Cardiac muscle cell (in vitro differentiated cells and primary cell): ENCODE measurements around the gene NUDCD2. TPM values are rescaled to one million over a fixed set of nuclear protein-coding genes. Genes with fewer than 3 reads are reported as not detected.
A peak's percentile ranks its signal among the peaks of the same experiment; 100 is the strongest.

Experiments
- DNase-seq, 2 donors: peaks; one replicate each; pipeline versions ENCODE4 v3.0.0 to v3.0.0-alpha.2; 2010 to 2017; ENCODE audit warnings: low read depth in 1 of 2, low spot score in 1 of 2
- H3K27ac ChIP-seq: fragments of 200-600 bp; sonication (generic); 2 replicates; pipeline ENCODE4 v1.5.1; 2016
- H3K27me3 ChIP-seq: fragments of 200-600 bp; sonication (generic); 2 replicates; pipeline ENCODE4 v1.6.0; 2016; ENCODE audit warnings: control low read depth
- H3K36me3 ChIP-seq: fragments of 200-600 bp; sonication (generic); 2 replicates; pipeline ENCODE4 v1.5.1; 2016; ENCODE audit warnings: control low read depth
- H3K4me1 ChIP-seq: fragments of 200-600 bp; sonication (generic); 2 replicates; pipeline ENCODE4 v1.8.1; 2017; ENCODE audit warnings: low read depth, mild to moderate bottlenecking, mixed run types
- H3K4me3 ChIP-seq: fragments of 200-600 bp; sonication (generic); 2 replicates; pipeline ENCODE4 v1.5.1; 2016; ENCODE audit warnings: mild to moderate bottlenecking
- H3K9me3 ChIP-seq: fragments of 200-600 bp; sonication (generic); 2 replicates; pipeline ENCODE4 v1.5.1; 2017; ENCODE audit warnings: low read depth, mild to moderate bottlenecking, control low read depth
- polyA plus RNA-seq: library from polyadenylated mRNA; unstranded; fragments of >200 nt; fragmentation: Nextera tagmentation; extraction: Ambion mirVana; gene quantifications from 2 replicates; pipeline ENCODE4 v1.2.1, GENCODE V29; 2016
- total RNA-seq: library from RNA; depleted of rRNA; stranded (reverse); fragments of >200 nt; gene quantifications from 2 replicates; pipeline ENCODE4 v1.2.3, GENCODE V29; 2016
- TF ChIP-seq, protein P1 (sequence below): IDR thresholded peaks from 2 replicates; pipeline ENCODE4 v1.5.1; 2012; ENCODE audit warnings: low read depth, mild to moderate bottlenecking, low read length

The NUDCD2 gene
- total and polyA plus RNA-seq, 2 experiments from 2014 or later, result 16.5 to 78.6 TPM

DNA sequence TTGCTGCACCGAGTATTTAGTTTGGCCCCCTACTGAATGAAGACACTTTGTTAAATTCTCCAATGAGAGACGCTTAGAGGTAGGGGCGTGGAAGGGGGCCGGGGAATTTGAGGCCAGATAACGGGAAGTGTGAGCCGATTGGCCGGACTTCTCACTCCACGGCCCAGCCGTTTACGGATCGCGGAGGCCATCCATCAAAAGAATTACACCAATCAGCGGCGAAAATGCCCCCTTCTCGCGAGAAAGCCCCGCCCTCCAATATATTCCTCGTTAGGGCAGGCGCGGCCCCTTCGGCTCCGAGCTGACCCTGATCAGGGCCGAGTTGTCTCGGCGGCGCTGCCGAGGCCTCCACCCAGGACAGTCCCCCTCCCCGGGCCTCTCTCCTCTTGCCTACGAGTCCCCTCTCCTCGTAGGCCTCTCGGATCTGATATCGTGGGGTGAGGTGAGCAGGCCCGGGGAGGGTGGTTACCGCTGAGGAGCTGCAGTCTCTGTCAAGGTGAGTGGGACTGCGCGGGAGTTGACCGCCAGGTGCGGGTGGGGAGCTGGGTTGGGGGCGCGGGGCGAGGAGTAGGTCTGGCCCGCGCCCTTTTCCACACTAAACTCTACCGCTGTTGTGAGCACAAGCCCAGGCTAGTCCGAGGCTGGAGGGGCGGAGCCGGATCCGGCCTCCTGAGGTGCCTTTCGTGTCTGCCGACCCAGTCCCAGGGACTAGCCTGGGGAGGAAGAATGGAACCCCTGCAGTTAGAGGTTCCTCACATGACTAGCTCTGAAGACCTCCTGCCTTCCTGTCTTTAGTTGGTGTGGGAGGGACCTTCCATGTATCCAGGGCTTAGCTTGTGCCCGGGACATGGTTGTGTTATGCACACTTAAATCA lies 22.4 kb downstream of the NUDCD2 start, which contains the start of gene CCNG1:
Gene CCNG1, plus strand, starts transcription at position 287 of the 874 bp plus-strand sequence. CDS start 1,662 bp downstream, outside the sequence.
- H3K4me1 ChIP-seq, result peaks cover 19% of the 10 kb centered on the region
- DNase-seq, result peak; percentile 98 to 99
- no peaks in the 10 kb centered on the region for H3K27me3 ChIP-seq
- no peaks in the 10 kb centered on the region for H3K9me3 ChIP-seq
- TF ChIP-seq, protein P1, sequence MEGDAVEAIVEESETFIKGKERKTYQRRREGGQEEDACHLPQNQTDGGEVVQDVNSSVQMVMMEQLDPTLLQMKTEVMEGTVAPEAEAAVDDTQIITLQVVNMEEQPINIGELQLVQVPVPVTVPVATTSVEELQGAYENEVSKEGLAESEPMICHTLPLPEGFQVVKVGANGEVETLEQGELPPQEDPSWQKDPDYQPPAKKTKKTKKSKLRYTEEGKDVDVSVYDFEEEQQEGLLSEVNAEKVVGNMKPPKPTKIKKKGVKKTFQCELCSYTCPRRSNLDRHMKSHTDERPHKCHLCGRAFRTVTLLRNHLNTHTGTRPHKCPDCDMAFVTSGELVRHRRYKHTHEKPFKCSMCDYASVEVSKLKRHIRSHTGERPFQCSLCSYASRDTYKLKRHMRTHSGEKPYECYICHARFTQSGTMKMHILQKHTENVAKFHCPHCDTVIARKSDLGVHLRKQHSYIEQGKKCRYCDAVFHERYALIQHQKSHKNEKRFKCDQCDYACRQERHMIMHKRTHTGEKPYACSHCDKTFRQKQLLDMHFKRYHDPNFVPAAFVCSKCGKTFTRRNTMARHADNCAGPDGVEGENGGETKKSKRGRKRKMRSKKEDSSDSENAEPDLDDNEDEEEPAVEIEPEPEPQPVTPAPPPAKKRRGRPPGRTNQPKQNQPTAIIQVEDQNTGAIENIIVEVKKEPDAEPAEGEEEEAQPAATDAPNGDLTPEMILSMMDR, result no peak
- H3K27ac ChIP-seq, result peak within 1 kb of the TSS; percentile 98
- peaks cover 23% of the 10 kb centered on the region for H3K36me3 ChIP-seq
- peak within 1 kb of the TSS; percentile 73 for H3K4me3 ChIP-seq

GRCh38 chr5:163437011-163437308 lies 22.9 kb downstream of the NUDCD2 start:
- Histone ChIP-seq H3K4me3 (peak overlapping the region; percentile 21), H3K27ac (peak overlapping the region; percentile 88), H3K27me3 (no peaks in the 10 kb centered on the region), H3K9me3 (no peaks in the 10 kb centered on the region), H3K4me1 (peaks cover 19% of the 10 kb centered on the region), H3K36me3 (peaks cover 17% of the 10 kb centered on the region)
- DNase-seq, result no peak
- TF ChIP-seq, protein P1, result no peak

DNA sequence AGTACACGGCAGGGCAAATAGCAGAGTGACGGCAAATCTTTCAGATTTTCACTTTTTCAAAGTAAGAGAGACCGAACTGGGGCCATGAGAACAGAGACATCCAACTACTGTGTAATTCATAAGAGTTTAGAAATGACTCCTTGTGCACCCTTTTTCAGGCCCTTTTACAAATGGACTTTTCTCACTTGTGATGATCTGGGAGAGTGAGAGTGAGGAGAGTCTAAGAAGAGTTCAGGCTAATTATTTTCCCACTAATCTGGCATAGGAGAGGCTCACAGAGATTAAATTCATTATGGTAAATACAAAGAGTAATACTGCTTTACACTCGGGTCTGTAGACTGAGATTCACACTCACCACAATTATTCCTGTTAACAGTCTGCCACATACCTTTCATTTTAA lies 23.4 kb downstream of the NUDCD2 start:
- H3K27me3 ChIP-seq, result no peaks in the 10 kb centered on the region
- DNase-seq, result no peak
- no peaks in the 10 kb centered on the region for H3K9me3 ChIP-seq
- H3K27ac ChIP-seq, result peak overlapping the region; percentile 88
- peaks cover 12% of the 10 kb centered on the region for H3K36me3 ChIP-seq
- TF ChIP-seq, protein P1, result no peak
- H3K4me1 ChIP-seq, result peaks cover 19% of the 10 kb centered on the region
- peak overlapping the region; percentile 21 for H3K4me3 ChIP-seq

DNA sequence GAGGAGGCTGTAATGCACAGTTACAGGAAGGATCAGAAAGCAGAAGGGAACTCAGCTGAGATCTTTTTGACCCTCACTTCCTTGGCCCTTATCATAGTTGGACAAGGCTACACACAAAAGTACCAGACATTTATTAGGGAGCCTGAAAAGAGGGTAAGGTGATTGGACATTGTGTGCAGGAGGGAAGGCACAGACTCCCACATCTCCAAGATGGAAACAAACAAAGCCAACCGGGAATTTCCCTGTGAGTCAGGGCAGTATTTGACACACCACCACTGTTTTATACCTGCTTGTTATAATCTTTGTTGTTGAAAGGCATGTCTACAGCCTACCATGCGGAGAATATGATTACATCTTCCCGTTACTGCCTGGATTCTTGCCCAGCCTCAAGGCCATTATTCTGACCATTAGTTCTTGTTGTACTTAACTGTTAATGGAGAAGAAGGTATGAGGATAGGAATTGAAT lies 25.5 kb downstream of the NUDCD2 start:
- H3K4me1 ChIP-seq, result peaks cover 11% of the 10 kb centered on the region
- H3K27ac ChIP-seq, result peak overlapping the region; percentile 8
- peak in 1 of 2 donors; percentile 88 for DNase-seq
- H3K36me3 ChIP-seq, result no peaks in the 10 kb centered on the region
- TF ChIP-seq, protein P1, result no peak
- no peaks in the 10 kb centered on the region for H3K27me3 ChIP-seq
- no peak overlapping the region for H3K4me3 ChIP-seq
- no peaks in the 10 kb centered on the region for H3K9me3 ChIP-seq

- H3K4me3 ChIP-seq, result no peak overlapping the region
- DNase-seq, result peak in 1 of 2 donors; percentile 71
Observed at GRCh38 chr5:163433271-163433670, 26.6 kb downstream of the NUDCD2 start.

More at GRCh38 chr5:163433271-163433670, 26.6 kb downstream of the NUDCD2 start:
- no peaks in the 10 kb centered on the region for H3K9me3 ChIP-seq
- peaks cover 5% of the 10 kb centered on the region for H3K4me1 ChIP-seq
- H3K27me3 ChIP-seq, result no peaks in the 10 kb centered on the region
- no peak overlapping the region for H3K27ac ChIP-seq
- TF ChIP-seq, protein P1, result no peak
- no peaks in the 10 kb centered on the region for H3K36me3 ChIP-seq
